IMR-90 (cell line): Measurements from ENCODE around the gene ARPC5. TPM values are rescaled to one million over a fixed set of nuclear protein-coding genes. Genes with fewer than 3 reads are reported as not detected.

Source experiments
- ATAC-seq: fragments of 200-7000 bp; cut with Tn5 transposase; 2 replicates; pipeline ENCODE4 v1.9.1; 2020; ENCODE audit warnings: low read depth, mild to moderate bottlenecking, moderate library complexity
- BruUV-seq: library from RNA; stranded (reverse); fragments of 400-500 nt; replicated peaks from 2 replicates; lab custom pipeline; 2021; lab: Mats Ljungman, UMichigan
- CTCF ChIA-PET: fragments of 300-600 bp; formaldehyde crosslinking; extraction: SDS; loops from one replicate; lab custom pipeline; 2021; ENCODE audit warnings: antibody characterized with exemption; lab: Yijun Ruan, JAX
- POLR2A ChIA-PET: fragments of 300-600 bp; sonication (Branson Sonifier 250); formaldehyde crosslinking; loops from one replicate; lab custom pipeline; 2022; ENCODE audit warnings: antibody characterized with exemption; ENCODE audit not compliant: unreplicated experiment; lab: Charles Lee
- DNase-seq: peaks from one replicate; pipeline ENCODE4 v3.0.0; 2013
- H2AFZ ChIP-seq: replicated peaks from 2 replicates; pipeline ENCODE3; 2013; ENCODE audit warnings: low read length, mild to moderate bottlenecking; ENCODE audit not compliant: poor library complexity
- H2AK5ac ChIP-seq: 2 replicates; pipeline ENCODE4 v1.6.1; 2013; ENCODE audit warnings: low read depth, low read length, inconsistent platforms
- H2AK9ac ChIP-seq: replicated peaks from 2 replicates; pipeline ENCODE3; 2013; ENCODE audit warnings: mild to moderate bottlenecking, low read depth, low read length, moderate library complexity; ENCODE audit not compliant: poor library complexity
- H2BK120ac ChIP-seq: 2 replicates; pipeline ENCODE4 v1.6.1; 2013; ENCODE audit warnings: low read depth, low read length, inconsistent platforms
- H2BK15ac ChIP-seq: 3 replicates; pipeline ENCODE4 v1.6.1; 2013; ENCODE audit warnings: low read depth, low read length, inconsistent platforms
- H2BK20ac ChIP-seq: 2 replicates; pipeline ENCODE4 v1.6.1; 2013; ENCODE audit warnings: low read depth, mild to moderate bottlenecking, inconsistent platforms, low read length, moderate library complexity
- H2BK5ac ChIP-seq: 2 replicates; pipeline ENCODE4 v1.6.1; 2013; ENCODE audit warnings: mild to moderate bottlenecking, low read depth, low read length, inconsistent platforms; ENCODE audit not compliant: poor library complexity, severe bottlenecking
- H3K14ac ChIP-seq: replicated peaks from 2 replicates; pipeline ENCODE4 v1.6.1; 2013; ENCODE audit warnings: low read depth, low read length, inconsistent platforms
- H3K18ac ChIP-seq: 2 replicates; pipeline ENCODE4 v1.6.1; 2013; ENCODE audit warnings: low read depth, low read length, control low read depth
- H3K23ac ChIP-seq: 2 replicates; pipeline ENCODE4 v1.6.1; 2013; ENCODE audit warnings: low read depth, low read length, inconsistent platforms
- H3K27ac ChIP-seq: 2 replicates; pipeline ENCODE4 v1.5.1; 2013; ENCODE audit warnings: mild to moderate bottlenecking, control low read depth, low read length; ENCODE audit not compliant: insufficient read depth
- H3K27me3 ChIP-seq: 2 replicates; pipeline ENCODE4 v1.6.1; 2013; ENCODE audit warnings: low read length; ENCODE audit not compliant: control insufficient read depth, insufficient read depth
- H3K36me3 ChIP-seq: 2 replicates; pipeline ENCODE4 v1.6.1; 2013; ENCODE audit warnings: low read length, mixed read lengths; ENCODE audit not compliant: control insufficient read depth, insufficient read depth
- H3K4ac ChIP-seq: 2 replicates; pipeline ENCODE4 v1.6.1; 2013; ENCODE audit warnings: low read depth, low read length, inconsistent platforms
- H3K4me1 ChIP-seq: 2 replicates; pipeline ENCODE4 v1.6.1; 2013; ENCODE audit warnings: low read length, mixed read lengths; ENCODE audit not compliant: control insufficient read depth, insufficient read depth
- H3K4me2 ChIP-seq: 2 replicates; pipeline ENCODE4 v1.6.1; 2013; ENCODE audit warnings: low read depth, mild to moderate bottlenecking, control low read depth, low read length, moderate library complexity
- H3K4me3 ChIP-seq: 2 replicates; pipeline ENCODE4 v1.5.1; 2013; ENCODE audit warnings: low read depth, mild to moderate bottlenecking, control low read depth, low read length, moderate library complexity; ENCODE audit not compliant: insufficient read depth
- H3K56ac ChIP-seq: 2 replicates; pipeline ENCODE4 v1.6.1; 2013; ENCODE audit warnings: low read length, inconsistent platforms; ENCODE audit not compliant: insufficient read depth; ENCODE audit errors: extremely low read depth
- H3K79me1 ChIP-seq, 2 experiments: 2 replicates each; pipeline ENCODE4 v1.6.1; 2013; ENCODE audit warnings: low read length in 2 of 2, inconsistent platforms in 1 of 2, low read depth in 1 of 2
- H3K9ac ChIP-seq: 2 replicates; pipeline ENCODE4 v1.6.1; 2013; ENCODE audit warnings: low read depth, low read length, control low read depth
- H3K9me1 ChIP-seq: 2 replicates; pipeline ENCODE4 v1.6.1; 2013; ENCODE audit warnings: low read length, inconsistent platforms; ENCODE audit not compliant: insufficient read depth
- H3K9me3 ChIP-seq: 2 replicates; pipeline ENCODE4 v1.6.1; 2013; ENCODE audit warnings: low read length; ENCODE audit not compliant: control insufficient read depth, insufficient read depth
- H4K20me1 ChIP-seq: 2 replicates; pipeline ENCODE4 v1.6.1; 2013; ENCODE audit warnings: low read length, inconsistent platforms; ENCODE audit not compliant: insufficient read depth
- H4K5ac ChIP-seq: 2 replicates; pipeline ENCODE4 v1.6.1; 2013; ENCODE audit warnings: mild to moderate bottlenecking, low read depth, low read length, control low read depth
- H4K8ac ChIP-seq, 2 experiments: 2 replicates each; pipeline ENCODE4 v1.6.1; 2013; ENCODE audit warnings: low read depth in 2 of 2, low read length in 2 of 2, control low read depth in 1 of 2, inconsistent platforms in 1 of 2
- H4K91ac ChIP-seq: 2 replicates; pipeline ENCODE4 v1.6.1; 2013; ENCODE audit warnings: low read depth, low read length, inconsistent platforms; ENCODE audit not compliant: insufficient read depth
- BHLHE40 ChIP-seq: fragments of 150-350 bp; IDR thresholded peaks from 2 replicates; pipeline ENCODE4 v1.6.1; 2016; ENCODE audit warnings: mild to moderate bottlenecking, low read depth, low read length
- CEBPB ChIP-seq: IDR thresholded peaks from 2 replicates; pipeline ENCODE4 v1.6.1; 2012; ENCODE audit warnings: low read depth, low read length, improper control_type of control experiment
- CHD1 ChIP-seq: IDR thresholded peaks from 2 replicates; pipeline ENCODE4 v1.6.1; 2012; ENCODE audit warnings: low read depth, low read length, improper control_type of control experiment
- FOS ChIP-seq: fragments of 150-350 bp; IDR thresholded peaks from 2 replicates; pipeline ENCODE4 v1.6.1; 2016; ENCODE audit warnings: low read depth, low read length
- MAFK ChIP-seq: IDR thresholded peaks from 2 replicates; pipeline ENCODE4 v1.6.1; 2012; ENCODE audit warnings: low read depth, low read length, improper control_type of control experiment
- MAZ ChIP-seq: IDR thresholded peaks from 2 replicates; pipeline ENCODE4 v1.6.1; 2012; ENCODE audit warnings: low read depth, mild to moderate bottlenecking, low read length, improper control_type of control experiment, moderate library complexity, borderline replicate concordance
- NFE2L2 ChIP-seq: fragments of 150-350 bp; IDR thresholded peaks from 2 replicates; pipeline ENCODE4 v1.6.1; 2016; ENCODE audit warnings: low read depth, mild to moderate bottlenecking, low read length
- POLR2A ChIP-seq: IDR thresholded peaks from 2 replicates; pipeline ENCODE4 v1.6.1; 2012; ENCODE audit warnings: mild to moderate bottlenecking, low read depth, low read length
- RAD21 ChIP-seq: IDR thresholded peaks from 2 replicates; pipeline ENCODE4 v1.6.1; 2012; ENCODE audit warnings: low read length, improper control_type of control experiment
- USF2 ChIP-seq: fragments of 150-350 bp; IDR thresholded peaks from 2 replicates; pipeline ENCODE4 v1.6.1; 2017; ENCODE audit warnings: mild to moderate bottlenecking, antibody characterized with exemption, low read length, low read depth
- WGBS, 2 experiments: methylation state at CpG; one replicate each; pipeline versions ENCODE4 v1.1.5 to v1.1.7; 2013; ENCODE audit warnings: missing lambda C conversion rate in 2 of 2; ENCODE audit not compliant: insufficient read length in 1 of 2; ENCODE audit errors: extremely low coverage in 2 of 2; 5-methylcytosine and 5-hydroxymethylcytosine counted together
- dilution Hi-C: fragments of 300-500 bp; cut with HindIII; formaldehyde crosslinking; loops from one replicate; pipeline ENCODE4 v1.14.3; 2018; ENCODE audit warnings: low sequenced_read_pairs; ENCODE audit not compliant: unreplicated experiment
- in situ Hi-C: fragments of 300-500 bp; cut with MboI; formaldehyde crosslinking; loops from 3 replicates; pipeline ENCODE4 v1.14.3; 2019; ENCODE audit warnings: low sequenced_read_pairs, inconsistent platforms, mixed read lengths
- intact Hi-C: fragments of 100-400 bp; cut with micrococcal nuclease; formaldehyde crosslinking; loops from 2 replicates; pipeline ENCODE4 v1.10.0; 2022
- polyA plus RNA-seq, 3 experiments: library from polyadenylated mRNA; depleted of rRNA; stranded (reverse); fragments of >200 nt; gene quantifications; 2 replicates each; pipeline ENCODE4 v1.2.3, GENCODE V29; 2012; ENCODE audit warnings: low replicate concordance in 1 of 3
- total RNA-seq: library from RNA; depleted of rRNA; stranded (reverse); fragments of >200 nt; gene quantifications from 2 replicates; pipeline ENCODE4 v1.2.3, GENCODE V29; 2012

ARPC5 gene
- total and polyA plus RNA-seq, 2 of the 4 experiments (the other 2 are of a cell fraction) = 132 to 212 TPM

DNA sequence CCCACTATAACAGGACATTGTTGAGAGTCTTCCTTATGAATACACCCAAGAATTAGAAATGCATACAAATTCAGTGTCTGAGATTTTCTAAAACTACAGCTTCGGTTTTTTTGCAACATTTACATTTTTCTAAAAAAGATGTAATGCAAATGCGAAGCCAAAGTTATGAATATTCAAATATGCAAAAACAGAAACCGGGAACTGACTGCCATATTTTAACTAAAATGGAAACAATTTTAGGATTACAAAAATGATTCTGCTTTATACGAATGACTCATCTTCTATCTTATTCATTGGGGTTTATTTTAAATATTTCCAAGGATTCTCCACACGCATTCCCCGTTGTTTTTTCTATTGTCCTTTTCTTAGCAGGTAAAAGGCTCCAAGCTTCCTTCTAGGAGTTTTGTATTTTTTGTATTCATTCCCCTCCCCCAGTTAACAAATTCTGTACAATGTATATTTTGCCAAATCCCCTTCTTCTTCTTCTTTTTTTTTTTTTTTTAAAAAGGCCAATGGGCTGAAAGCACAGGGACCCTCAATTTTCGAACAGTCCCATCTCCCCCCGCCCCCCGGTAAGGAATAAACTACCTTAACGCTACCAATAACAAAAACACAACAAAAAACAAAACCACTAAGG, 1.0 kb downstream of the ARPC5 start:
- no CpG with 5 or more reads among the region's 10 CpGs for WGBS, 2 experiments
- Histone ChIP-seq H2AFZ (peak overlapping the region; percentile 90), H2AK5ac (peak overlapping the region; percentile 91; the same call in 1 of the 2 replicates), H3K18ac (peak overlapping the region; percentile 44), H3K9me1 (peaks cover 7% of the 10 kb centered on the region; the same call in 1 of the 2 replicates), H3K4ac (peak overlapping the region; percentile 98), H4K5ac (peak overlapping the region; percentile 65), H2BK5ac (peak overlapping the region; percentile 93), H3K4me1 (peaks cover 5% of the 10 kb centered on the region), H4K91ac (peak overlapping the region; percentile 95), H2AK9ac (peak overlapping the region; percentile 86), H3K14ac (peak overlapping the region; percentile 99), H3K56ac (peak overlapping the region; percentile 92), H3K9me3 (no peaks in the 10 kb centered on the region), H2BK20ac (no peak overlapping the region), H3K23ac (peak overlapping the region; percentile 95), H2BK15ac (no peak overlapping the region; the same call in 2 of the 3 replicates), H4K20me1 (peaks cover 15% of the 10 kb centered on the region; the same call in 1 of the 2 replicates), H3K4me2 (peak overlapping the region; percentile 99), H3K9ac (peak overlapping the region; percentile 95), H3K27me3 (no peaks in the 10 kb centered on the region), H2BK120ac (peak overlapping the region; percentile 75), H3K27ac (peak overlapping the region; percentile 96), H3K4me3 (peak overlapping the region; percentile 85), H4K8ac (peak overlapping the region; percentile 90 to 95), H3K79me1 (peaks cover 7 to 24% of the 10 kb centered on the region in 2 experiments), H3K36me3 (peaks cover 9% of the 10 kb centered on the region)
- DNase-seq (no peak), ATAC-seq (no peak)
- no peak for TF ChIP-seq CHD1
- TF ChIP-seq RAD21 = no peak
- TF ChIP-seq MAZ = no peak
- no peak for TF ChIP-seq POLR2A
- TF ChIP-seq CEBPB = no peak
- TF ChIP-seq USF2 = no peak
- TF ChIP-seq MAFK = no peak
- TF ChIP-seq FOS = no peak
- TF ChIP-seq BHLHE40 = no peak
- TF ChIP-seq NFE2L2 = no peak
- POLR2A ChIA-PET = interaction anchor here (0.7 kb wide), 1 partner anchor 247 kb away, joined by 4 read pairs; no protein-coding TSS in a partner anchor
- TSS peak; percentile 48 for BruUV-seq
- intact Hi-C loops (loop anchor here (5.0 to 10.0 kb wide), 3 partner anchors 420 to 750 kb away; partner anchors contain the start of genes C1orf21 and TSEN15), dilution Hi-C loops (no loop called here), in situ Hi-C loops (no loop called here)
- CTCF ChIA-PET = interaction anchor here (0.6 to 1.5 kb wide), 5 partner anchors 12 to 1118 kb away, joined by 3 to 5 read pairs (median 3); no protein-coding TSS in a partner anchor
